ENCODE results near the gene GSTO2.

The GSTO2 gene

DNA sequence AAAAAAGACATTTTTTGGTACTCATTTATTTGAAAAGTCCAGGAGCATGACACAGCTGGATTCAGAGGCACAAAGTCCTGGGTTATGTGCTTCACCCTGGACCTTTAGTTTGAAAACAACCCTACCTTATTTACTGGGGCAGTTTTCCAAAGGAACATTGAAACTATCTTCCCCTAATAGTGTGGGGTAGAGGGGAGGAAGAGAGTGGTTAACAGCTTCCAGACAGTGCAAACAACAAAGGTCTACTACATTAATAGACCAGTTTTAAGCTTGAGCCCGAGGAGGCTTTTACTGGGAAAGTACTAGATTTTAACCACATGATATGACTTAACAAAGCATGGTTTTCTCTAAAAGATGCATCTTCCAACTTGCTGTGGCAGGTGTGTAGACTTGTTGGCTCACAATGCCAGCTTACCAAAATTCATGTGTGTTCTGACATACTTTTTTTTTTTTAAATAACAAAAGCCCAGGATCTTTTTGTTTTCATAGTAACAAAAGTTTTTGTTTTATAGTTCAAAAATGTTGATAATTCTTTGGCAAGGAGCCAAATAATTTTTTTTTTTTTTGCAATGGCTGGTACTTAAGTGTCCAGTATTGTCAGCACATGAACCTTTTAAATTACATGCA lies 12.5 kb upstream of the GSTO2 start (continued):
- TF ChIP-seq PRDM10 (tag by site-specific recombination; IDR thresholded peaks at IDR 0.05) (0 out of 2 replicates have a peak, but pooled peaks have one; percentile 16), ZNF350 (tag by site-specific recombination; IDR thresholded peaks at IDR 0.05) (peak; percentile 44; the same call in 1 of the 2 replicates), ZNF529 (tag by site-specific recombination; IDR thresholded peaks at IDR 0.05; ENCODE audit: insufficient replicate concordance) (peak; percentile 14), HOXD13 (CRISPR knock-in tag; IDR thresholded peaks at IDR 0.05; ENCODE audit: borderline replicate concordance) (no peak), ZNF510 (tag by site-specific recombination; IDR thresholded peaks at IDR 0.05; ENCODE audit: insufficient replicate concordance) (peak; percentile 36), ZNF623 (tag by site-specific recombination; IDR thresholded peaks at IDR 0.05) (no peak), ZNF600 (tag by site-specific recombination; IDR thresholded peaks at IDR 0.05) (no peak), GLI2 (tag by site-specific recombination; IDR thresholded peaks at IDR 0.05; ENCODE audit: borderline replicate concordance, low read depth) (0 out of 2 replicates have a peak, but pooled peaks have one; percentile 31), ELK4 (IDR thresholded peaks at IDR 0.05; ENCODE audit: borderline replicate concordance, low read depth, low read length) (no peak), ZBTB44 (tag by site-specific recombination; IDR thresholded peaks at IDR 0.05) (peak; percentile 32; the same call in 1 of the 2 replicates), ZNF664 (tag by site-specific recombination; IDR thresholded peaks at IDR 0.05) (no peak), ZNF155 (tag by site-specific recombination; IDR thresholded peaks at IDR 0.05) (no peak), ZSCAN30 (tag by site-specific recombination; IDR thresholded peaks at IDR 0.05) (no peak)
- TF ChIP-seq, protein P1, sequence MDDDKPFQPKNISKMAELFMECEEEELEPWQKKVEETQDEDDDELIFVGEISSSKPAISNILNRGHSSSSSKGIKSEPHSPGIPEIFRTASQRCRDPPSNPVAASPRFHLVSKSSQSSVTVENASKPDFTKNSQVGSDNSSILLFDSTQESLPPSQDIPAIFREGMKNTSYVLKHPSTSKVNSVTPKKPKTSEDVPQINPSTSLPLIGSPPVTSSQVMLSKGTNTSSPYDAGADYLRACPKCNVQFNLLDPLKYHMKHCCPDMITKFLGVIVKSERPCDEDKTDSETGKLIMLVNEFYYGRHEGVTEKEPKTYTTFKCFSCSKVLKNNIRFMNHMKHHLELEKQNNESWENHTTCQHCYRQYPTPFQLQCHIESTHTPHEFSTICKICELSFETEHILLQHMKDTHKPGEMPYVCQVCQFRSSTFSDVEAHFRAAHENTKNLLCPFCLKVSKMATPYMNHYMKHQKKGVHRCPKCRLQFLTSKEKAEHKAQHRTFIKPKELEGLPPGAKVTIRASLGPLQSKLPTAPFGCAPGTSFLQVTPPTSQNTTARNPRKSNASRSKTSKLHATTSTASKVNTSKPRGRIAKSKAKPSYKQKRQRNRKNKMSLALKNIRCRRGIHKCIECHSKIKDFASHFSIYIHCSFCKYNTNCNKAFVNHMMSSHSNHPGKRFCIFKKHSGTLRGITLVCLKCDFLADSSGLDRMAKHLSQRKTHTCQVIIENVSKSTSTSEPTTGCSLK (tag by site-specific recombination; IDR thresholded peaks at IDR 0.05), result no peak

- POLR2A ChIA-PET, result interaction anchor here (0.7 to 0.9 kb wide), 2 partner anchors 10 to 12 kb away, joined by 4 to 6 read pairs; partner anchors contain the start of gene GSTO2
- CTCF ChIA-PET, result interaction anchor here (0.6 to 2.0 kb wide), 4 partner anchors 10 to 240 kb away, joined by 3 to 9 read pairs (median 4); no protein-coding TSS in a partner anchor
- Histone ChIP-seq H3K27ac (ENCODE audit: extremely low read depth, low read depth, low read length) (no peak overlapping the region), H3K36me3 (ENCODE audit: control insufficient read depth in 2 of 2, insufficient read depth in 1 of 2, low read length in 2 of 2) (peaks cover 43 to 58% of the 10 kb centered on the region in 2 experiments), H3K9me3 (ENCODE audit: control insufficient read depth, insufficient read depth, low read depth, low read length) (no peaks in the 10 kb centered on the region), H3K4me1 (ENCODE audit: control insufficient read depth, insufficient read depth, low read length) (peaks cover 19% of the 10 kb centered on the region), H3K4me3 (ENCODE audit: low read depth, low read length) (no peak overlapping the region)
- TF ChIP-seq ZFHX2 (tag by site-specific recombination; conservative IDR thresholded peaks at IDR 0.05), result 0 out of 2 replicates have a peak, but pooled peaks have one; percentile 28
- TF ChIP-seq, protein P2, sequence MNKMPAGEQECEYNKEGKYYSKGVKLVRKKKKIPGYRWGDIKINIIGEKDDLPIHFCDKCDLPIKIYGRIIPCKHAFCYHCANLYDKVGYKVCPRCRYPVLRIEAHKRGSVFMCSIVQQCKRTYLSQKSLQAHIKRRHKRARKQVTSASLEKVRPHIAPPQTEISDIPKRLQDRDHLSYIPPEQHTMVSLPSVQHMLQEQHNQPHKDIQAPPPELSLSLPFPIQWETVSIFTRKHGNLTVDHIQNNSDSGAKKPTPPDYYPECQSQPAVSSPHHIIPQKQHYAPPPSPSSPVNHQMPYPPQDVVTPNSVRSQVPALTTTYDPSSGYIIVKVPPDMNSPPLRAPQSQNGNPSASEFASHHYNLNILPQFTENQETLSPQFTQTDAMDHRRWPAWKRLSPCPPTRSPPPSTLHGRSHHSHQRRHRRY (tag by site-specific recombination; IDR thresholded peaks at IDR 0.05), result no peak
These were observed 11.7 kb upstream of the GSTO2 start for GRCh38 chr10:104257235-104257634.
